PC-3 (cell line): Measurements from ENCODE around the gene WDR1. TPM values are rescaled to one million over a fixed set of nuclear protein-coding genes. Genes with fewer than 3 reads are reported as not detected.

Experiments
- ATAC-seq: fragments of 200-7000 bp; cut with Tn5 transposase; 2 replicates; pipeline ENCODE4 v1.9.1; 2020; ENCODE audit warnings: mild to moderate bottlenecking, moderate library complexity
- BruUV-seq: library from RNA; stranded (reverse); fragments of 400-500 nt; replicated peaks from 2 replicates; lab custom pipeline; 2021; lab: Mats Ljungman, UMichigan
- CTCF ChIA-PET: fragments of 300-600 bp; sonication (Branson Sonifier 250); formaldehyde crosslinking; loops from one replicate; lab custom pipeline; 2022; ENCODE audit warnings: antibody characterized with exemption; lab: Charles Lee
- POLR2A ChIA-PET: fragments of 300-600 bp; sonication (Branson Sonifier 250); formaldehyde crosslinking; loops from one replicate; lab custom pipeline; 2022; ENCODE audit warnings: antibody characterized with exemption; ENCODE audit not compliant: unreplicated experiment; lab: Charles Lee
- DNase-seq: peaks from one replicate; pipeline ENCODE4 v3.0.0-alpha.2; 2015
- H2AFZ ChIP-seq: fragments of 300-600 bp; sonication (generic); 2 replicates; pipeline ENCODE4 v1.6.0; 2016; ENCODE audit warnings: antibody characterized with exemption, low read length
- H3F3A ChIP-seq: fragments of 300-600 bp; sonication (generic); one replicate; pipeline ENCODE4 v1.6.0; 2017; ENCODE audit warnings: antibody characterized with exemption, low read length, control low read depth, mild to moderate bottlenecking; ENCODE audit not compliant: unreplicated experiment
- H3K27ac ChIP-seq: fragments of 300-600 bp; sonication (generic); 2 replicates; pipeline ENCODE4 v1.5.1; 2016; ENCODE audit warnings: mild to moderate bottlenecking, low read length
- H3K27me3 ChIP-seq: fragments of 300-600 bp; sonication (generic); 2 replicates; pipeline ENCODE4 v1.6.1; 2016; ENCODE audit warnings: low read length, mixed read lengths
- H3K36me3 ChIP-seq: fragments of 300-600 bp; sonication (generic); 2 replicates; pipeline ENCODE4 v1.6.1; 2016; ENCODE audit warnings: low read depth, mixed run types, low read length, mixed read lengths
- H3K4me1 ChIP-seq: fragments of 300-600 bp; sonication (generic); 2 replicates; pipeline ENCODE4 v1.5.1; 2016; ENCODE audit warnings: low read length; ENCODE audit not compliant: insufficient read depth
- H3K4me2 ChIP-seq: fragments of 300-600 bp; sonication (generic); 2 replicates; pipeline ENCODE4 v1.6.0; 2016; ENCODE audit warnings: low read length
- H3K4me3 ChIP-seq: fragments of 300-600 bp; sonication (generic); 2 replicates; pipeline ENCODE4 v1.5.1; 2016; ENCODE audit warnings: mild to moderate bottlenecking, low read length, mixed read lengths
- H3K79me2 ChIP-seq: fragments of 300-600 bp; sonication (generic); 2 replicates; pipeline ENCODE4 v1.6.1; 2017; ENCODE audit warnings: low read length, mixed read lengths
- H3K9ac ChIP-seq: fragments of 300-600 bp; sonication (generic); 2 replicates; pipeline ENCODE4 v1.6.0; 2016; ENCODE audit warnings: mild to moderate bottlenecking, low read length
- H3K9me2 ChIP-seq: fragments of 300-600 bp; sonication (generic); replicated peaks from 2 replicates; pipeline ENCODE4 v1.6.1; 2016; ENCODE audit warnings: mixed run types, low read length, mixed read lengths
- H3K9me3 ChIP-seq: fragments of 300-600 bp; sonication (generic); 2 replicates; pipeline ENCODE4 v1.6.1; 2016; ENCODE audit warnings: low read length, mixed read lengths
- H4K20me1 ChIP-seq: fragments of 300-600 bp; sonication (generic); 2 replicates; pipeline ENCODE4 v1.6.1; 2016; ENCODE audit warnings: low read length, mixed read lengths
- CTCF ChIP-seq: fragments of 300-600 bp; sonication (generic); conservative IDR thresholded peaks from 2 replicates; pipeline ENCODE4 v1.5.1; 2017; ENCODE audit warnings: antibody characterized with exemption, low read depth, mild to moderate bottlenecking, low read length
- EZH2 ChIP-seq: fragments of 300-600 bp; sonication (generic); IDR thresholded peaks from one replicate; pipeline ENCODE4 v1.6.1; 2017; ENCODE audit warnings: antibody characterized with exemption, mild to moderate bottlenecking, low read length; ENCODE audit not compliant: unreplicated experiment
- EZH2phosphoT487 ChIP-seq: fragments of 300-600 bp; sonication (generic); IDR thresholded peaks from 2 replicates; pipeline ENCODE4 v1.6.1; 2018; ENCODE audit warnings: mild to moderate bottlenecking, antibody characterized with exemption, low read length, borderline replicate concordance
- intact Hi-C: fragments of 100-400 bp; cut with micrococcal nuclease; formaldehyde crosslinking; loops from 2 replicates; pipeline ENCODE4 v1.9.0; 2023
- total RNA-seq: library from RNA; depleted of rRNA; stranded (reverse); fragments of >200 nt; gene quantifications from 2 replicates; pipeline ENCODE4 v1.2.3, GENCODE V29; 2014

WDR1 gene
- total RNA-seq, 1 experiment from 2014 or later, result 150 TPM

GRCh38 chr4:10096978-10097335 is 19.6 kb downstream of the WDR1 start:
- Histone ChIP-seq H3F3A (peaks cover 5% of the 10 kb centered on the region), H3K4me2 (peak overlapping the region; percentile 67), H3K4me1 (peaks cover 45% of the 10 kb centered on the region), H3K79me2 (peaks cover 76% of the 10 kb centered on the region), H3K9me2 (no peaks in the 10 kb centered on the region), H3K9me3 (no peaks in the 10 kb centered on the region), H3K4me3 (peak overlapping the region; percentile 32; the same call in 1 of the 2 replicates), H2AFZ (no peak overlapping the region), H3K27me3 (no peaks in the 10 kb centered on the region), H3K27ac (peak overlapping the region; percentile 99), H4K20me1 (no peaks in the 10 kb centered on the region), H3K36me3 (peaks cover 39% of the 10 kb centered on the region), H3K9ac (peak overlapping the region; percentile 74)
- TF ChIP-seq EZH2phosphoT487, result no peak
- no peak for TF ChIP-seq CTCF
- no peak for TF ChIP-seq EZH2
- intact Hi-C loops, result no loop called here
- ATAC-seq (no peak), DNase-seq (no peak)
- POLR2A ChIA-PET, result interaction anchor here (0.6 kb wide), 1 partner anchor 15 kb away, joined by 3 read pairs; no protein-coding TSS in a partner anchor
- CTCF ChIA-PET, result no interaction called here
- no TSS peak for BruUV-seq

GRCh38 chr4:10096201-10096977 is 20.2 kb downstream of the WDR1 start:
- TSS peak; percentile 26 for BruUV-seq
- no peak for TF ChIP-seq CTCF
- TF ChIP-seq EZH2, result no peak
- TF ChIP-seq EZH2phosphoT487, result no peak
- H4K20me1 ChIP-seq, result no peaks in the 10 kb centered on the region
- peak; percentile 88 for ATAC-seq
- ChIA-PET CTCF (no interaction called here), POLR2A (interaction anchor here (0.6 to 1.6 kb wide), 4 partner anchors 15 to 1324 kb away, joined by 3 to 8 read pairs (median 4); partner anchors contain the start of gene WDR1)
- intact Hi-C loops, result no loop called here
- H3F3A ChIP-seq, result peaks cover 5% of the 10 kb centered on the region
- peaks cover 45% of the 10 kb centered on the region for H3K4me1 ChIP-seq
- no peaks in the 10 kb centered on the region for H3K9me3 ChIP-seq
- peak overlapping the region; percentile 67 for H3K4me2 ChIP-seq
- peak; percentile 89 for DNase-seq
- H3K27me3 ChIP-seq, result no peaks in the 10 kb centered on the region
- peak overlapping the region; percentile 60; the same call in 1 of the 2 replicates for H2AFZ ChIP-seq
- peak overlapping the region; percentile 74 for H3K9ac ChIP-seq
- no peaks in the 10 kb centered on the region for H3K9me2 ChIP-seq
- H3K4me3 ChIP-seq, result peak overlapping the region; percentile 32; the same call in 1 of the 2 replicates
- H3K36me3 ChIP-seq, result peaks cover 43% of the 10 kb centered on the region
- H3K79me2 ChIP-seq, result peaks cover 70% of the 10 kb centered on the region
- H3K27ac ChIP-seq, result peak overlapping the region; percentile 99
